A549 treated with AZD2906 at 1 μM for 4 hours (cell line): ENCODE measurements around the gene SLC17A1. TPM values are rescaled to one million over a fixed set of nuclear protein-coding genes. Genes with fewer than 3 reads are reported as not detected.

Experiments
- total RNA-seq: library from RNA; stranded (reverse); fragments of 200-300 nt; extraction: Qiagen RNA extraction; gene quantifications from 5 replicates; pipeline ENCODE4 v1.2.3, GENCODE V29; 2022

SLC17A1 gene
- total RNA-seq: 0.06 TPM in 1 of 5 replicates, not detected in the others

GRCh38 chr6:25831532-25832306 is at the start of gene SLC17A1:
SLC17A1 (minus strand) TSS chr6:25832052; CDS start chr6:25830557, 1,495 bp downstream.

GRCh38 chr6:25874118-25874517 is 42.3 kb upstream of the SLC17A1 start, which contains the start of gene SLC17A3:
SLC17A3 (minus strand) TSS chr6:25874243; CDS start chr6:25868387, 5,856 bp downstream.

GRCh38 chr6:25754535-25754934 is 77.3 kb downstream of the SLC17A1 start, which contains the start of gene SLC17A4:
SLC17A4 (plus strand) TSS chr6:25754742; CDS start chr6:25761963, 7,221 bp downstream.

Other genes starting within 250 kb of the SLC17A1 start
- 0.24 to 0.46 TPM (median 0.30 TPM) in 5 replicates for gene SCGN, start 179.8 kb downstream of the SLC17A1 start, total RNA-seq
- gene SLC17A4, start 77.3 kb downstream of the SLC17A1 start, total RNA-seq: not detected in 5 replicates
- 0.81 to 1.2 TPM (median 0.85 TPM) in 5 replicates for gene SLC17A3, start 42.2 kb upstream of the SLC17A1 start, total RNA-seq
- gene SLC17A2, start 98.6 kb upstream of the SLC17A1 start, total RNA-seq: not detected in 5 replicates
- gene TRIM38, start 130.8 kb upstream of the SLC17A1 start, total RNA-seq: 1.5 to 2.0 TPM (median 1.7 TPM) in 5 replicates